Measurements from ENCODE around the gene FLT1.

FLT1 gene

GRCh38 chr13:28485996-28486543, 8.9 kb downstream of the FLT1 start:
- no peak for DNase-seq

GRCh38 chr13:28485551-28485950, 9.4 kb downstream of the FLT1 start:
- DNase-seq: no peak

GRCh38 chr13:28485097-28485496, 9.8 kb downstream of the FLT1 start:
- no peak for DNase-seq

GRCh38 chr13:28483313-28483931, 11.5 kb downstream of the FLT1 start:
- no peak for DNase-seq

GRCh38 chr13:28479005-28479404, 15.9 kb downstream of the FLT1 start:
- DNase-seq: no peak

- DNase-seq: no peak
Observed at GRCh38 chr13:28478127-28478526, 16.8 kb downstream of the FLT1 start.

GRCh38 chr13:28477709-28477973, 17.3 kb downstream of the FLT1 start:
- DNase-seq: no peak

- DNase-seq: no peak
Observed at GRCh38 chr13:28476919-28477708, 17.8 kb downstream of the FLT1 start.

GRCh38 chr13:28475916-28476725, 18.8 kb downstream of the FLT1 start:
- DNase-seq: no peak

GRCh38 chr13:28474491-28475134, 20.3 kb downstream of the FLT1 start:
- DNase-seq: no peak

- DNase-seq: no peak
Observed at GRCh38 chr13:28473044-28473443, 21.9 kb downstream of the FLT1 start.

GRCh38 chr13:28471421-28471820, 23.5 kb downstream of the FLT1 start:
- no peak for DNase-seq

- DNase-seq: no peak
Observed at GRCh38 chr13:28470296-28470695, 24.6 kb downstream of the FLT1 start.

- no peak for DNase-seq
Observed at GRCh38 chr13:28469316-28469715, 25.6 kb downstream of the FLT1 start.

- DNase-seq: no peak
Observed at GRCh38 chr13:28468023-28468915, 26.7 kb downstream of the FLT1 start.

GRCh38 chr13:28467034-28467433, 27.9 kb downstream of the FLT1 start:
- no peak for DNase-seq

GRCh38 chr13:28466151-28466550, 28.8 kb downstream of the FLT1 start:
- no peak for DNase-seq

GRCh38 chr13:28464861-28465460, 30.0 kb downstream of the FLT1 start:
- no peak for DNase-seq

- no peak for DNase-seq
Observed at GRCh38 chr13:28463481-28463880, 31.4 kb downstream of the FLT1 start.

- DNase-seq: no peak
Observed at GRCh38 chr13:28459911-28460310, 35.0 kb downstream of the FLT1 start.

GRCh38 chr13:28458608-28459007, 36.3 kb downstream of the FLT1 start:
- DNase-seq: no peak

- no peak for DNase-seq
Observed at GRCh38 chr13:28458051-28458450, 36.9 kb downstream of the FLT1 start.

Data from stimulated activated CD4-positive, alpha-beta T cell treated with anti-CD3 and anti-CD28 coated beads, Interleukin-4, amount 100 ng/mL, for 1 hour (primary cell).